Measurements from ENCODE around the gene KLHL29. TPM values are rescaled to one million over a fixed set of nuclear protein-coding genes. Genes with fewer than 3 reads are reported as not detected.

The KLHL29 gene
- total RNA-seq, 1 donor, result 1.0 TPM

DNA sequence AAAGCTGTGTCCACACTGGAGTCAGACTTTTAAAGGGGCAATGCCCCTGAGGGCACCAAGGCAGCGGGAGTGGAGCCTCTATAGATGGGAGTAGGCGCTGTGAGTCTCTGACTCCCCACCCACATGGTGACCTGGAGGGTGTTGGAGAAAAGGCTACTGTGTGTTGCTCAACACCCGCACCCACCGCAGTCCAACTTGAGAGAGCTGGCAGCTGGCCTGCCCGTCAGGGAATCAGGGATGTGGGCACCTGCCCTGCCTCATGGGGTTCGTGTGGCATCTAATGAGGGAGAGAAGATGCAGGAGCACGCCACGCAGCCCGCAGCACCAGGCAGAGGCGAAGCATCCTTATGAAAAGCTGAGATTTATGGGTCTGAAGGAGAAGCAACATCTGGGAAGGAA, 84.2 kb downstream of the KLHL29 start:
- Histone ChIP-seq H3K27me3 (ENCODE audit: insufficient read depth, low read length) (peaks cover 3% of the 10 kb centered on the region), H3K4me3 (ENCODE audit: low read length) (no peak overlapping the region), H3K9me3 (ENCODE audit: low read depth, low read length) (no peaks in the 10 kb centered on the region), H3K4me1 (ENCODE audit: insufficient read depth, low read length) (no peaks in the 10 kb centered on the region)

DNA sequence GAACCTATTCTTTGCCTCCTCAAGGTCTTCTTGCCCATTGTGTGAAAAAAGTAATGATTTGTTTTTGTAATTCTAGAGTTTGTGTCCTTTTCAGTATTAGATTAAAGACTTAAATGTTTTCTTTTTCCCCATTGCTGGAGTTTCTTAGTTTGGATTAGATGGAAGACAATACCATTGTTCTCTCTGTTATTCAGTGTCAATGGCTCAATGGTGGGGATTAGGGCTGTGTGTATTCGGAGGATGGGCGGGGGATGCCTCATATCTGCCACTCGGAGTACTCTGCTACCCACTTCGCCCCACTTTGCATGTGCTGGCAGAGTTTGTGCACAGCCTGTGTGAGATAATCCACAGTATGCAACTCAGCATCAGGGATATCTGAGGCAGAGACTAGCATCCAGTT, 90.1 kb downstream of the KLHL29 start:
- H3K27me3 ChIP-seq (ENCODE audit: insufficient read depth, low read length), result no peaks in the 10 kb centered on the region
- no peaks in the 10 kb centered on the region for H3K4me1 ChIP-seq (ENCODE audit: insufficient read depth, low read length)
- no peaks in the 10 kb centered on the region for H3K9me3 ChIP-seq (ENCODE audit: low read depth, low read length)
- H3K4me3 ChIP-seq (ENCODE audit: low read length), result no peak overlapping the region

DNA sequence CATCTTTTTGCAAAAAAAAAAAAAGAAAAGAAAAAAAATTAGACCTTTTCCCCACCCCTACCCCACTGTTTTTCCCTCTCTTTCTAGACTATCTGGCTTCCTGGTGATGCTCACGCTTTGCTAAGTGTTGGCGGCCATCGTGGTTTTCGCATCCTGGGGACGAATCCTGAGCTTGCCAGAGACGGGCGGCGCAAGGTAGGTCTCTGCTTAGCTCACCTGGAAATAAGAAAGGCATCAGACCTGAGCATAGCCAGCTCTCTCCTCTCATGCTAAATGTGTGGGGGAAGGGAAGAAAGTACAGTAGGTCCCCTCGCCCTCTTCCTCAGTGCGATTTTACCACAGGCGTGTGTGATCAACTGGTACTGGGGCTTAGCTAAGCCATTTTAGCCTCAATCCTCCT, 90.5 kb downstream of the KLHL29 start:
- H3K4me3 ChIP-seq (ENCODE audit: low read length), result no peak overlapping the region
- H3K4me1 ChIP-seq (ENCODE audit: insufficient read depth, low read length), result no peaks in the 10 kb centered on the region
- no peaks in the 10 kb centered on the region for H3K9me3 ChIP-seq (ENCODE audit: low read depth, low read length)
- no peaks in the 10 kb centered on the region for H3K27me3 ChIP-seq (ENCODE audit: insufficient read depth, low read length)

DNA sequence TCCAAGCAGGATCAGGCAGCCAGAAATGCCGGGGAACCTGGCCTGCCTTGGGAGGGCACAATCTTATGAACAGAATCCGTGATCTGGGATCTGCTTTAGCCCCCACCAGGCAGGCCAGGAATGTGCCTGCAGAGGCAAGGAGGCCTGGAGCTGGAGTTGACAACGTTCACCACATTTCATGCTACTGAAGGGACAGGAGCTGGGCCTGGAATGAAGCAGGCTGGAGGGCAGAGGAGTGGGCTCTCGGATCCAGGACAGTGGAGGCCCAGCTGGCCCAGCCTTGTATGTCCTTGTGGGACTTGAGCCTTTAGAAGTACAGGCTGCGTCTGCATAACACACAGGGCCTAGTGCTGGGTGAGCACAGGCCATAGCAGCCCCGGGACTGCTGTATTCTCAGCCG, 91.8 kb downstream of the KLHL29 start:
- H3K4me3 ChIP-seq (ENCODE audit: low read length), result no peak overlapping the region
- H3K4me1 ChIP-seq (ENCODE audit: insufficient read depth, low read length), result no peaks in the 10 kb centered on the region
- H3K9me3 ChIP-seq (ENCODE audit: low read depth, low read length), result no peaks in the 10 kb centered on the region

DNA sequence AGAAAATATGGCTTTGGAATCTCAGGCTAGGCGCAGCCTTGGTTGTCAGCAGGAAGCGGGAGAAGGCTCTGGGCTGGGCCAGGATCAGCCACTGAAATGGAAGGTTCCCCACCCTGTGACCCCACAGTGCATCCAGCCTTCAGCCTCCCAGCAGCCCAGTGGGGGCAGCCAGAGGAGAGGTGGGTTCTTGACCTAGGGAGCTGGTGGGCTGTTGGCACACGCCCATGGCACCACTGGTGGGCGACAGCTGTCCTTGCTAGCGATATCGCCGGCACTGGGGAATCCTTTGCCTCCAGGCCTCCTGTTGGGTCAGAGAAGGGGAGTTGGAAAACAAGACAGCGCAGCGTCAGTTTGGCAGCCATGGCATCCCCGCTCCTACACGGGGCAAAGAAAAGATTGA, 92.4 kb downstream of the KLHL29 start:
- Histone ChIP-seq H3K27me3 (ENCODE audit: insufficient read depth, low read length) (no peaks in the 10 kb centered on the region), H3K4me3 (ENCODE audit: low read length) (no peak overlapping the region), H3K9me3 (ENCODE audit: low read depth, low read length) (no peaks in the 10 kb centered on the region), H3K4me1 (ENCODE audit: insufficient read depth, low read length) (no peaks in the 10 kb centered on the region)

More for the DNA sequence above, 91.8 kb downstream of the KLHL29 start:
- no peaks in the 10 kb centered on the region for H3K27me3 ChIP-seq (ENCODE audit: insufficient read depth, low read length)

DNA sequence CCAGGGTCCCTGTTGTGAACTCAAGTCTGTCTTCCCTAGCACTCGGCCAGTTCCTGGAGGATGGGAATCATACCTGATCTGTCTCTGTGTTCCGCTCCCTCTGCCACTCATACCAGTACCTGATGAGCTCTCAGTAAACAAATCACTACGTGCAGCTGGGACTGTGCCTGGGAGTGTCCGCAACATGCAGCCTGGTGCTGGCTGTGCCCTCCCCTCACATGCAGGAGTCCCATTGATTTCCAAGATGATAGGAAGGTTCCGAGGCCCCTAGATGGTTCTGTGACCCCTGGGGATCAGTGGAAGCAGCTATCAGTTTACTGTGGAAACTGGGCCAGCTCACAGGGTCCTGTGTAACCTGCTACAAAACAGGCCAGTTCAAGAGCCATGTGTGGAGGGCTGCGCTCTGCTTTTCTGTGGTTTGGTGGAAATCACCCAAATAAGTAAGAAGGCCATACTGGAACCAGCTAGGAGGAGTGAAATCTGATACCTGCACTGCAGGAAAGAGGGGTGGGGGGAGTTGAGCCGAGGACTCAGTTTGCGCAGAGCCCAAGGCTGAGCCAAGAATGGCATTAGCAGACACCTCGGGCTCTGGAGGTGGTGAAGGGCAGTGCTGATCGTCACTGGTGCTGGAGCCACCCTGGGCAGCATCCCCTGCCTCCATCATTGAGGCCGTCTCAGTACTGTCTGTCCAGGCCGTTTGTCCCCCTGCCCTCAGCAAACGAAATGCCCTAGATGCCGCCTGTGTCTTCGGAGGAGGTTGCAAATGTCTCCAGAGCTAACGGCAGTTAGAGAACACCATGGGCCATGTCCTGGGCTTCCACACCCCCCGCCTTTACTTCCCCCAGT, 93.3 kb downstream of the KLHL29 start:
- H3K4me1 ChIP-seq (ENCODE audit: insufficient read depth, low read length), result no peaks in the 10 kb centered on the region
- no peaks in the 10 kb centered on the region for H3K9me3 ChIP-seq (ENCODE audit: low read depth, low read length)
- no peak overlapping the region for H3K4me3 ChIP-seq (ENCODE audit: low read length)
- H3K27me3 ChIP-seq (ENCODE audit: insufficient read depth, low read length), result no peaks in the 10 kb centered on the region

DNA sequence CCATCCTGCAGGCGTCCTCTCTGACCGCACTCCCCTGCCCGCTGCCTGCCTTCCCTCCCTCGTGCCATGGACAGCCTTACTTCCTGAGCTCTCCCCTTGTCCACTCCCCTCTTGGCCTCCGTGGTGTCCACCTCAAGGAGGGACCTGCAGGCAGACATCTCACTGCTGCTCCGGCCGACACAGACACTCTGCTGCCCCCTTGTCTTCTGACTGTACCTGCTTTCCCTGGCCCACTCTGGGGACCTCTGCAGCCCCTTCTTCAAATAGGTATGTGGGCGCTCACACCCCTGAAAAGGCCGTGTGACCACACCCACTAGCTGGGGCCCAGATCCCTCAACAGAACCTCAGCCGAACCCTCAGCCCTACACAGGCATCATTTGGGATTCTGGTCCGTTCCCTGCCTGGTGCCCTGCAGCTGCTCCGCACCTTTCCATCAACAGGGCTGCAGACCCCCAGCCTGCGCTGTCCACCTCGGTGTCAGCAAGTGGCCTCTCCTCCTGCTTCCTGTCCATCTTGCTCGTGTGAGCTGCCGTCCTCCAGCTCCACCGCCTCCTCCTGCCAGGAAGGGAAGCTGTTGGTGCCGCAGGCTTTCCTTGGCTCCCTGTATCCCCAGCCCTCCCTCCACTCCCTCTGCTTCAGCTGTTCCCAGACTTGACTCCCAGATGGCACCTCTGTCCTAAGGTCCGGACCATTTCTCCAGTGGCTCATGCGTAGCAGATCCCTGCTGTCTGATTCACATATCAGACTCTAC, 94.1 kb downstream of the KLHL29 start:
- no peaks in the 10 kb centered on the region for H3K4me1 ChIP-seq (ENCODE audit: insufficient read depth, low read length)
- H3K4me3 ChIP-seq (ENCODE audit: low read length), result no peak overlapping the region
- H3K27me3 ChIP-seq (ENCODE audit: insufficient read depth, low read length), result no peaks in the 10 kb centered on the region
- H3K9me3 ChIP-seq (ENCODE audit: low read depth, low read length), result no peaks in the 10 kb centered on the region

DNA sequence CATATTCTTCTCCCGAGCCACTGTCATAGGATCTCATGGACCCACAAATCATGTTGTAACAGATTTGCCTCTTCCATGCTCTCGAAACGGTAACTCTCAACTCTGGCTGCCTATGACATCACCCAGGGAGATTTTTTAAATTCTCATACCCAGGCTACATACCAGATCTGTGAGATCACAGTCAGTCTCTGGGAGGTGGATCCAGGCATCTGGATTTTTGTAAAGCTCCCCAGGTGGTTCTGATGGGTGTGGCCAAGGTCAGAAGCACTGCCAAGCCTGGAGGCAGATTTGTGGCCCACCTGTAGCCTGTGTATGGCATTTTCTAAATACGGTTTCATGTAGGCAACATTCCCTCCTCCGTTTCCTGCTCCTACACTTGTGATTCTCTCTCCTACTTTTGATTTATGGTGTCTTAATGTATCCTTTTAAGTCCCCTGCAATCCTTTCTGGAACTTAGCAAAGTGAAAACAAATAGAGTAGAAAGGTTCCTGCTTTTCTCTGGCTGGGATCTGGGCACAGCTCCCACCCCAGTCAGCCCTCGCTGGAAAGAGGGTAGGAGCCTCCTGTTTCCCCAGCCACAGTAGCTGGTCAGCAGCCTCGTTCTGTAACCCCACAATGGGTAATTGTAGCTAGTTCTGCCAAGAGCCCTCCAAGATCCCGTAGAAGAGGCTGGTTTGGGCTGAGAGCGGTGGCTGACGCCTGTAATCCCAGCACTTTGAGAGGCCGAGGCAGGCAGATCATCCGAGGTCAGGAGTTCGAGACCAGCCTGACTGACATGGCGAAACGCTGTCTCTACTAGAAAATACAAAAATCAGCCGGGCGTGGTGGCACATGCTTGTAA, 96.2 kb downstream of the KLHL29 start:
- no peaks in the 10 kb centered on the region for H3K27me3 ChIP-seq (ENCODE audit: insufficient read depth, low read length)
- H3K9me3 ChIP-seq (ENCODE audit: low read depth, low read length), result no peaks in the 10 kb centered on the region
- no peak overlapping the region for H3K4me3 ChIP-seq (ENCODE audit: low read length)
- H3K4me1 ChIP-seq (ENCODE audit: insufficient read depth, low read length), result no peaks in the 10 kb centered on the region

DNA sequence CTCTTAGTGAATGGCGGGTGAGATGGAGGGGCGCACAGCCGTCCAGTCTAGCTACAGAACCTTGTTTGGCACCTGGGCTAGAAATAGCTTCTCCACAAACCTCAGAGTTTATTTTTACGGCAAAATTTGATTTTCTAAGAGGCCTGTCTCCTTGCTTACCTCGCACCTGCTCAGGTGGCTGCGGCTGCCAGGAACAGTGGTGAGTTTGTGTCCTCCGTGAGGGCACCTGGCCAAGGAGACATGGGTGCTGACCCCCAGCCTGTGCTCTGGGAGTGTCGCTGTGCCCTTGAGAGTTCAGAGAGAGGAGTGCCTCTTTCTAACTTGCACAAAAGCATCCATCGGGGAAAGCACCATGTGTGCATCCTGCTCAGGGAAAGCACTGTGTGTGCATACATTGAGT, 97.2 kb downstream of the KLHL29 start:
- H3K4me1 ChIP-seq (ENCODE audit: insufficient read depth, low read length), result no peaks in the 10 kb centered on the region
- no peak overlapping the region for H3K4me3 ChIP-seq (ENCODE audit: low read length)
- H3K27me3 ChIP-seq (ENCODE audit: insufficient read depth, low read length), result no peaks in the 10 kb centered on the region
- H3K9me3 ChIP-seq (ENCODE audit: low read depth, low read length), result no peaks in the 10 kb centered on the region

DNA sequence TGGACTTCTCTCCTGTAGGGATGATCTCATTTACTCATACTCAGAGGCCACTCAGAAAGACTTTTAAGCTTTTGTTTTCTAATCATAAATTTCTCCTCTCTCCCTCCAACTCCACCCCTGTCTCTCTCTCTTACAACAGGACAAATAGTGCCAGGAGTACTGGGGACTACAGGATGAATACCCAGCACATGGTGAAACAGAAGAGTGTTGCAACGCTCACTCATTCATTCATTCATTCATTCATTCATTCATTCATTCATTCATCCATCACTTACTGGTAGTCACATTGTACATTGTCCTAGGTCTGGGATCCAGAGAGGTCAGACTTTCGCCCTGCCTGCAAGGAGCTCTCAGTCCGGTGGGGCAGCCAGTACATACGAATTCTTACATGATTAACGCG, 97.6 kb downstream of the KLHL29 start:
- no peaks in the 10 kb centered on the region for H3K4me1 ChIP-seq (ENCODE audit: insufficient read depth, low read length)
- H3K27me3 ChIP-seq (ENCODE audit: insufficient read depth, low read length), result no peaks in the 10 kb centered on the region
- no peak overlapping the region for H3K4me3 ChIP-seq (ENCODE audit: low read length)
- H3K9me3 ChIP-seq (ENCODE audit: low read depth, low read length), result no peaks in the 10 kb centered on the region

DNA sequence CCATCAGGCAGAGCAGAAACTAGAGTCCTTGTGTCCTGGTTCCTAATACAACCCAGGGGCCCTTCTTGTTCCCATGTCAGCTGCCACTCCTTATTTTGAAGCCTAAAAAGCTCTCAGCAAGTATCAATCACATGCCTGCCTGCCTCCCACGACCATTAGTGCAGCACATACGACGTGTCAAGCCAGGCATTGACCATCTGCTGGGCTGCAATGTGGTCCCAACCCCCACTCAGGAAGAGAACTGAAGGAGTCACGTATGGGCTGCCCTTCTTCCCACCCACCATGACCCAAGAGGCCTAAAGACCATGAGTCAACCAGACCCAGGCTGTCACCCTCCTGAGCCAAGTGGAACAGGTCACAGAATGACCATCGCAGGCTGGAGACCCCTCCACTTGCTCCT, 98.8 kb downstream of the KLHL29 start:
- no peaks in the 10 kb centered on the region for H3K9me3 ChIP-seq (ENCODE audit: low read depth, low read length)
- no peaks in the 10 kb centered on the region for H3K27me3 ChIP-seq (ENCODE audit: insufficient read depth, low read length)
- H3K4me1 ChIP-seq (ENCODE audit: insufficient read depth, low read length), result no peaks in the 10 kb centered on the region
- no peak overlapping the region for H3K4me3 ChIP-seq (ENCODE audit: low read length)

DNA sequence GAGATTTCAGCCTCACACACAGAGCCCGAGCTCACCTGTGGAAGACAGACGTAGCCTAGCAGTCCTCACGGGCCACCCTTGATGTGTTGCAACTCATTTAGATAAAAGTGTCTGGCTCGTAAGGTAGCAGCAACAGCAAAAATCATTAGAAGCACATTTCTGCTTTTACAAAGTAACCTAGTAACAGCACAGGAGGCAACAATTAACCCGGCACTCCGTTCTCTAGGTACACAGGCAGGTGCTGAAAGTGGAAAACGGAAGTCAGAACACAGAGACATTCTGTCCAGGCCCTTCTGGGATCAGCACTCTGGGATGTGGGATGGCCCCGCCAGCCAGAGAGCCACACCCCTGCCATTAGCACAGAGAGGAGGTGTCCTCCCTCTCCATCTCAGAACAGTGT, 99.3 kb downstream of the KLHL29 start:
- H3K27me3 ChIP-seq (ENCODE audit: insufficient read depth, low read length), result no peaks in the 10 kb centered on the region
- no peaks in the 10 kb centered on the region for H3K4me1 ChIP-seq (ENCODE audit: insufficient read depth, low read length)
- no peak overlapping the region for H3K4me3 ChIP-seq (ENCODE audit: low read length)
- no peaks in the 10 kb centered on the region for H3K9me3 ChIP-seq (ENCODE audit: low read depth, low read length)

DNA sequence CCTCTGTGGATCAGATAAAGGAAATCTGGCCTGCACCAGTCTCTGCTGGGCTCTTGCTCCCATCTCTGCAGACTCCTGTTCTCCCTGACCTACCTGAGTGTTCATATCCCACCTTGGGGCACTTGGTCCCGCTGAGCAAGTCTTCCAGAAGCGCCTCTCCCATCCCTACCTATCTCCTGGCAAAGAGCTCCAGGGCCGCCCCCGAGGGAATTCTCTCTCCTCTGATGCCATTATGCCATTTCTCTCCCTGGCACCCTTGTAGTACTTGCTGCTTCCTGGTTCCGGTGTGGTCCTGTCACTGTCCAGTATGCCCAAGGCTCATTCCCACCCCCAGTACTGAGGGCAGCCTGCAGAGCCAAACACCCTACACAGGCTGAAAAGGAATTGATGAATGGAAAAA, 99.8 kb downstream of the KLHL29 start:
- Histone ChIP-seq H3K27me3 (ENCODE audit: insufficient read depth, low read length) (no peaks in the 10 kb centered on the region), H3K4me1 (ENCODE audit: insufficient read depth, low read length) (no peaks in the 10 kb centered on the region), H3K4me3 (ENCODE audit: low read length) (no peak overlapping the region), H3K9me3 (ENCODE audit: low read depth, low read length) (no peaks in the 10 kb centered on the region)

DNA sequence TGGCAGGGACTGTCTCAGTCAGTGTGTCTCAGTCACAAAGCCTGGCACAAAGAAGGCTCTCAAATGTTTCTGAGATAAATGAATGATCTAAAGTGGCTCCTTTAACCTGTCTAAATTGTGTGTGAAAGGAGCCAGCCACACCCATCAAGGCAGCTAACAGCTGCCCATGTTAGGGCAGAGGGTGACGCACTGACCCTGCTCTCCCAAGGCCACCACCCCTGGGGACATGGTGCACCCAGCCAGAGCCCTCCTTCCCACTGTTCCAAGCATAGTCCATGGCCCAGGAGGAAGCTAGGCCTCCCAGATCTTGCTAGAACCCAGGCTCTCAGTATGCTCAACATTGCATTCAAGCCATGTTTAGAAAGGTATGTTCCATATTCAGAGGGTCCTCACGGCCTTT, 100.3 kb downstream of the KLHL29 start:
- no peaks in the 10 kb centered on the region for H3K4me1 ChIP-seq (ENCODE audit: insufficient read depth, low read length)
- H3K27me3 ChIP-seq (ENCODE audit: insufficient read depth, low read length), result no peaks in the 10 kb centered on the region
- no peaks in the 10 kb centered on the region for H3K9me3 ChIP-seq (ENCODE audit: low read depth, low read length)
- H3K4me3 ChIP-seq (ENCODE audit: low read length), result no peak overlapping the region
